ENCODE results near the gene RARRES2. TPM values are rescaled to one million over a fixed set of nuclear protein-coding genes. Genes with fewer than 3 reads are reported as not detected.
A peak's percentile ranks its signal among the peaks of the same experiment; 100 is the strongest.

The RARRES2 gene
- total and polyA plus RNA-seq, 12 donors: 132 to 7,984 (median 3,315) TPM

- Histone ChIP-seq H3K36me3 (replicated peaks in 1 of 2) (peaks cover 0 to 35% of the 10 kb centered on the region in 2 donors), H3K27ac (peak overlapping the region; percentile 61 to 99 (median 97)), H3K9me3 (replicated peaks in 1 of 3) (no peaks in the 10 kb centered on the region), H3K4me1 (replicated peaks in 1 of 2) (peaks cover 20 to 32% of the 10 kb centered on the region in 2 donors), H3K4me3 (peak overlapping the region; percentile 62 to 91 (median 68)), H3K27me3 (no peaks in the 10 kb centered on the region)
- intact Hi-C loops (cut with DNase I): loop anchor here in 1 of 2 donors (2.0 kb wide), 1 partner anchor 42 kb away; no protein-coding TSS in a partner anchor
- TF ChIP-seq CTCF (IDR thresholded peaks at IDR 0.05) (no peak), POLR2A (IDR thresholded peaks at IDR 0.05) (no peak)
- peak; percentile 67 to 89 (median 82) for DNase-seq
- 0 to 2% (median 1%) methylated on average over 4 to 58 of the region's 58 CpGs for WGBS, 4 donors
These were observed 27.7 kb upstream of the RARRES2 start for GRCh38 chr7:150368884-150369747.

GRCh38 chr7:150368096-150368883 is 26.9 kb upstream of the RARRES2 start, which contains the start of gene REPIN1:
REPIN1 (plus strand) TSS chr7:150368822; CDS start chr7:150369712, 890 bp downstream.
- 0 to 1% (median 0%) methylated on average over 19 to 85 of the region's 85 CpGs; no CpG with 5 or more reads in 1 of the 4 donors for WGBS, 4 donors
- TF ChIP-seq POLR2A (IDR thresholded peaks at IDR 0.05) (peak; percentile 53 to 85), CTCF (IDR thresholded peaks at IDR 0.05) (no peak)
- Histone ChIP-seq H3K27ac (peak within 1 kb of the TSS; percentile 61 to 99 (median 97)), H3K4me3 (peak within 1 kb of the TSS; percentile 62 to 91 (median 68)), H3K4me1 (replicated peaks in 1 of 2) (peaks cover 20 to 28% of the 10 kb centered on the region in 2 donors), H3K9me3 (replicated peaks in 1 of 3) (no peaks in the 10 kb centered on the region), H3K36me3 (replicated peaks in 1 of 2) (peaks cover 0 to 27% of the 10 kb centered on the region in 2 donors), H3K27me3 (no peaks in the 10 kb centered on the region)
- DNase-seq: peak; percentile 94 to 97 (median 95)
- intact Hi-C loops (cut with DNase I): loop anchor here in 1 of 2 donors (2.0 kb wide), 1 partner anchor 43 kb away; no protein-coding TSS in a partner anchor

GRCh38 chr7:150367677-150368095 is 26.3 kb upstream of the RARRES2 start:
- H3K36me3 ChIP-seq (replicated peaks in 1 of 2): peaks cover 0 to 21% of the 10 kb centered on the region in 2 donors
- TF ChIP-seq CTCF (IDR thresholded peaks at IDR 0.05): no peak
- no peak for TF ChIP-seq POLR2A (IDR thresholded peaks at IDR 0.05)
- H3K4me3 ChIP-seq: peak overlapping the region in 2 of 4 donors; percentile 63 to 74
- intact Hi-C loops (cut with DNase I): loop anchor here in 1 of 2 donors (2.0 kb wide), 1 partner anchor 43 kb away; no protein-coding TSS in a partner anchor
- no peaks in the 10 kb centered on the region for H3K27me3 ChIP-seq
- H3K4me1 ChIP-seq (replicated peaks in 1 of 2): peaks cover 20 to 28% of the 10 kb centered on the region in 2 donors
- no peak for DNase-seq
- H3K27ac ChIP-seq: peak overlapping the region; percentile 61 to 99 (median 97)
- WGBS, 4 donors: 44 to 73% (median 53%) methylated on average over 6 to 8 of the region's 8 CpGs
- no peaks in the 10 kb centered on the region for H3K9me3 ChIP-seq (replicated peaks in 1 of 3)
